ENCODE measurements around the gene ABTB2.
A peak's percentile ranks its signal among the peaks of the same experiment; 100 is the strongest.

ABTB2 gene

DNA sequence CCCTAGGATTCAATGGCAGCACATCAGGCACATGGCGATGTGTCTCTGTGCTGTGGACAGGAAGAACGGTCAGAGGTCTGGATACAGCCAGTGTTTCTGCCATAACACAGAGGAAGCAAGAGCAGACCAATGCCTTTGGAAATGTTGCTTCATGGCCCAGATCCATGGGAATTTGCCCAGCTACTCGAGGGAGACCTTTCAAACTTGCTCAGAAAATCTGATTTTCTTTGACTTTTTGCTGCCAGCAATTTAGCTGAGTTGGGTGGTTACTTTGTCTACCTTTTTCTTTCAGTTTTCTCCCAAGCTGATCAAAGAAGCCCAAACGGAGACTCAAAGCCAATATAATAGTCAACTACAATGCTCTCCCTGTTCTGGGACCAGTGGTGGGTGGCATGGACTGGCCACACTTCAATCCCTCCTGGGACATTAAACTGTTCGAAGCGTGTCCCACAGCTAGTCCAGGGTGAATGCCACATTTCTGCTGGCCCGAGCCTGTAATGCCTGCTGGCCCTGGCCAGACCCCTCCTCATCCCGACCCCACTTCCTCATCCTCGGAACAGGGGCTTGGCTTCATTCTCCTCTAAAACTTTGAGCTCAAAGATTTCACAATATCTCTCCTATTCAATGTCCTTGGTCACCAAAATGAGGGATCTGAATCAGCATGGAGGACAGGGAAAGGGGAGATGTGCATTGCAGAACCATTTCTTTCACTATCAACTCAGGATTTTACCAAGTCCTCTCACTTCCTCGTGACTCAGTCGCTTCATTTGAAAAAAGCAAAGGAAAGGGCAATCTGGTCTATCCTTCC, 93.3 kb downstream of the ABTB2 start:
- TF ChIP-seq, protein P1, sequence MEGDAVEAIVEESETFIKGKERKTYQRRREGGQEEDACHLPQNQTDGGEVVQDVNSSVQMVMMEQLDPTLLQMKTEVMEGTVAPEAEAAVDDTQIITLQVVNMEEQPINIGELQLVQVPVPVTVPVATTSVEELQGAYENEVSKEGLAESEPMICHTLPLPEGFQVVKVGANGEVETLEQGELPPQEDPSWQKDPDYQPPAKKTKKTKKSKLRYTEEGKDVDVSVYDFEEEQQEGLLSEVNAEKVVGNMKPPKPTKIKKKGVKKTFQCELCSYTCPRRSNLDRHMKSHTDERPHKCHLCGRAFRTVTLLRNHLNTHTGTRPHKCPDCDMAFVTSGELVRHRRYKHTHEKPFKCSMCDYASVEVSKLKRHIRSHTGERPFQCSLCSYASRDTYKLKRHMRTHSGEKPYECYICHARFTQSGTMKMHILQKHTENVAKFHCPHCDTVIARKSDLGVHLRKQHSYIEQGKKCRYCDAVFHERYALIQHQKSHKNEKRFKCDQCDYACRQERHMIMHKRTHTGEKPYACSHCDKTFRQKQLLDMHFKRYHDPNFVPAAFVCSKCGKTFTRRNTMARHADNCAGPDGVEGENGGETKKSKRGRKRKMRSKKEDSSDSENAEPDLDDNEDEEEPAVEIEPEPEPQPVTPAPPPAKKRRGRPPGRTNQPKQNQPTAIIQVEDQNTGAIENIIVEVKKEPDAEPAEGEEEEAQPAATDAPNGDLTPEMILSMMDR (conservative IDR thresholded peaks at IDR 0.05; ENCODE audit: low read depth): no peak
- peak overlapping the region; percentile 67; the same call in 1 of the 2 replicates for H3K27ac ChIP-seq
- ChIA-PET CTCF (interaction anchor here (0.6 to 0.7 kb wide), 2 partner anchors 78 to 132 kb away, joined by 3 to 4 read pairs; no protein-coding TSS in a partner anchor), POLR2A (ENCODE audit: low non-redundant PET) (no interaction called here)
- no peak for DNase-seq (ENCODE audit: low spot score)

DNA sequence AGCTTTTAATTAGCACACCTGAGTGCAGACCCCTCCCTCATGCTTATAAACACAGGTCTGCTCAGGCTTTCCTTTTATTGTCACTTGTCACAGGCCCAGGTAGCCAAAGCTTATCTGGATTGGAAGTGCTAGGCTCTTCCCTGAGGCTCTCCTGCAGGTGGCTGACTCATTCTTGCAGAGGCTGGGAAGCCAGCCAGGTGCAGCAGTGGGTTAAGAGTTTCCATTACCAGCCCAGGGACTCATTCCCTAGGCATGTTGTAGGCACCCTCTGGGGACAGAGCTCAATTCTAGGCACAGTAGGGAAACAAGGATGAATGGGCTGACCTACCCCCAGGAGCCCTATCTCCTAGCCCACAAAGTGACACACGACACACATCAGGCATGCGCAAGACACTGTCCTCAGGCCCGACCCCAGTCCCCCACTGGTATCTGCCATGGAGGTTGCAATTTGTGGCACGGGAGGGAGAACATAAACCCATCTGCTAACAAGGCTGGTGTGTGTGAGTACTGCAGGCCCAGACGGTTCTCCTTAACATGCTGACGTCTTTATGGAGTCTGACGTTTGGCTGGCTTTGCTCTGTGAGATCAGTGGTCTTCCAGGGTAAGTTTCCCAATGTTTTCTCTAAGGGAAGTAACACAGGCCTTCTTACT, 94.2 kb downstream of the ABTB2 start:
- TF ChIP-seq, protein P1 (conservative IDR thresholded peaks at IDR 0.05; ENCODE audit: low read depth): no peak
- H3K27ac ChIP-seq: peak overlapping the region; percentile 67
- DNase-seq (ENCODE audit: low spot score): peak; percentile 84
- CTCF ChIA-PET: interaction anchor here (0.6 to 0.9 kb wide), 3 partner anchors 89 to 1129 kb away, joined by 3 to 6 read pairs (median 3); no protein-coding TSS in a partner anchor
- POLR2A ChIA-PET (ENCODE audit: low non-redundant PET): no interaction called here

DNA sequence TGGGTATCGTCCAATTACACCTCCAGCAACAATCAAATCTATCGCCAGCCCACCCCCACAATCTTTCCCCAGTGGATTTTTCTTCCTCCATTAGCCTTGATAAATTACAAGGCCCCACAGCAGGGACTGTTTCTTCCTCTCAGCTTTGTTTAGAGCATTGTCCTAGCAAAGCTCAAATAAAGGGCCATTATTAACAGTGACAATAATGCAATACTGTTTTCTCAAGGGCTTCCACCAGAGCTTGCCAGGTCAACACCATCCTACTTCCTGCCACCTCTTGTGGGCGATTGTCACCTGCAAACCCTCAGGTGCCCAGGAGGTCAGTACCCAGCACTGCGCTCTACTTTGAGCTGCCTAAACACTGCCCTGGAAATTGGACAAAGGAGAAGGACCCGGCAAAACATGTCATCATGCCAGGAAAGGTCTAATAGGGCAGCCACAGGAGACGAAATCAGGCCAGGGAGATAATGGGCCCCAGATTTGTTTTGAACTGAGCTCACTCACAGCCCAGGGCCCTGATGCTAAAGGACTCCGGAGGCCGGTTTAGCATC, 95.2 kb downstream of the ABTB2 start:
- no peak for DNase-seq (ENCODE audit: low spot score)
- H3K27ac ChIP-seq: peak overlapping the region; percentile 67; the same call in 1 of the 2 replicates
- POLR2A ChIA-PET (ENCODE audit: low non-redundant PET): no interaction called here

DNA sequence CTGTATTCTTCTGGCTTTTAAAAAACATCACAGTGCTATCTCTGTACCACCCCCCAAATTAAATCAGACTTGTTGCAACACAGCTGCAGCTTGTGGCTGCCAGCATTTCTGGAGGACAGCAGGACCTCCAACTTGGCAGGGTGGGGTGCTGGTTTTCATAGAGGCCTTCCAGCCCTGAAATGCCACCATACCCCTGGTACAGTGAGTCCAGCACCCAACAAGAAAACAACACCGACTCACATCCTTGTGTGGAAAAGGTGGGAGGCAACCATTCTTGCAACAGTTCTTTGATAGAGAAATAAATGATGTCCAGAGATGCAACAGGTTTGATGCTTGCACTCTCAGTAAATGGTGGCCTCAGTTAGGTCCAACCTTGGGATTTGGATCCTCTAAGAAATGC, 96.0 kb downstream of the ABTB2 start:
- ChIA-PET POLR2A (ENCODE audit: low non-redundant PET) (no interaction called here), CTCF (no interaction called here)
- TF ChIP-seq, protein P1 (conservative IDR thresholded peaks at IDR 0.05; ENCODE audit: low read depth): no peak
- no peak for DNase-seq (ENCODE audit: low spot score)
- no peak overlapping the region for H3K27ac ChIP-seq

More for the DNA sequence above, 95.2 kb downstream of the ABTB2 start:
- CTCF ChIA-PET: interaction anchor here (0.9 kb wide), 1 partner anchor 88 kb away, joined by 6 read pairs; no protein-coding TSS in a partner anchor
- TF ChIP-seq, protein P1 (conservative IDR thresholded peaks at IDR 0.05; ENCODE audit: low read depth): no peak

DNA sequence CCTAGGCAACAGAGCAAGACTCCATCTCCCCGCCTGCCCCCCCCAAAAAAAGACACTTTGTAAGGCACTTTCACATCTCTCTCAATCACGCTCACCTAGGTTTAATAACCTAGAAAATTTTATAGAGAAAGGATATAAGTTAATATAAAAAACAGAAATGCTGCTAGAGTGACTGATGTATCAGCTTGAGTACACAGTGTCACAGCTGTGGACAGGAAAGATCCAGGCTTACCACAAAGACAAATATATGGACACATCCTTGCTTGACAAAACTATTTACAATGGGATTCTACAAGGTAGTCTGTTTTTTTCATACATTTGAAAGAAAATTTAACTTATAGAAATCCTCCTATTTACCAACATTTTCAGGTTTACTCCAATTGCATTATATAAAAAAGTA, 96.7 kb downstream of the ABTB2 start:
- TF ChIP-seq, protein P1 (conservative IDR thresholded peaks at IDR 0.05; ENCODE audit: low read depth): no peak
- no peak for DNase-seq (ENCODE audit: low spot score)
- POLR2A ChIA-PET (ENCODE audit: low non-redundant PET): no interaction called here
- H3K27ac ChIP-seq: no peak overlapping the region
- CTCF ChIA-PET: no interaction called here

DNA sequence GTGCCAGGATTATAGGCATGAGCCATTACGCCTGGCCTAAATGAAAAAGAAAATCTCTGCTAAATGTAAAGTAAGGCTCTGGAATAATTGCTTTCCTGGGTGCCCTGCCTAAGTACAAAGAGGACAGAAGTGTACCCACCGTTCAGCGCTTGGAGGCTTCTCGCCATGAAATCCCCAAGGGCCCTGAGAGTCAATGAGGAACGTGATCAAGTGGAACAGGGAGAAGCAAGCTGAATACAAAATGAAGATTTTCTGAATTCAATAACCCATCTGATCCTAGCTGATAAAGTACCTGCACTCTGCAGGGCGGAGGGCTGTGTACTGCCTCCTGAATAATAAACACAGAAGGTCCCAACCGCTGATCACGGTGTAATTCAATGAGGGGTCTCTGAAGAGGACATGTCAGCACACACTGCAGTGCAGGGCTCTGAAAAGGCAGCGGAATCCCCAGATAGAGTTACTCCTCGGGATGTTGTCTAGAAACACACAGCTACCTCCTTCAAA, 97.7 kb downstream of the ABTB2 start:
- no peak for DNase-seq (ENCODE audit: low spot score)
- ChIA-PET CTCF (interaction anchor here (0.7 kb wide), 1 partner anchor 88 kb away, joined by 4 read pairs; no protein-coding TSS in a partner anchor), POLR2A (ENCODE audit: low non-redundant PET) (interaction anchor here (0.6 kb wide), 1 partner anchor 97 kb away, joined by 3 read pairs; no protein-coding TSS in a partner anchor)
- TF ChIP-seq, protein P1 (conservative IDR thresholded peaks at IDR 0.05; ENCODE audit: low read depth): no peak
- H3K27ac ChIP-seq: no peak overlapping the region
